Mesenchymal stem cell (in vitro differentiated cells and primary cell): ENCODE data around the gene ZNF618.

ENCODE experiments used
- DNase-seq: peaks from one replicate; pipeline ENCODE4 v3.0.0-alpha.2; 2013
- H2AFZ ChIP-seq: one replicate; pipeline ENCODE4 v1.6.1; 2013; ENCODE audit warnings: low read depth, mild to moderate bottlenecking, control low read depth, inconsistent platforms, low read length, moderate library complexity
- H2AK5ac ChIP-seq: 2 replicates; pipeline ENCODE4 v1.6.1; 2013; ENCODE audit warnings: low read length, moderate library complexity, mild to moderate bottlenecking, inconsistent platforms; ENCODE audit not compliant: severe bottlenecking
- H2BK120ac ChIP-seq: one replicate; pipeline ENCODE4 v1.6.1; 2013; ENCODE audit warnings: low read depth, mild to moderate bottlenecking, inconsistent platforms, low read length, moderate library complexity
- H2BK12ac ChIP-seq, 2 experiments: one replicate each; pipeline ENCODE4 v1.6.1; 2013; ENCODE audit warnings: inconsistent platforms in 2 of 2, low read length in 2 of 2, mild to moderate bottlenecking in 2 of 2, moderate library complexity in 2 of 2, control low read depth in 1 of 2
- H2BK15ac ChIP-seq: one replicate; pipeline ENCODE4 v1.6.1; 2013; ENCODE audit warnings: mild to moderate bottlenecking, low read depth, inconsistent platforms; ENCODE audit not compliant: poor library complexity, severe bottlenecking
- H2BK5ac ChIP-seq: 2 replicates; pipeline ENCODE4 v1.6.1; 2013; ENCODE audit warnings: low read depth, mild to moderate bottlenecking, low read length, control low read depth, inconsistent platforms; ENCODE audit not compliant: poor library complexity, severe bottlenecking
- H3K14ac ChIP-seq, 2 experiments: one replicate each; pipeline ENCODE4 v1.6.1; 2013; ENCODE audit warnings: inconsistent platforms in 2 of 2, low read length in 2 of 2, control low read depth in 1 of 2, mild to moderate bottlenecking in 1 of 2, moderate library complexity in 1 of 2
- H3K18ac ChIP-seq, 2 experiments: one replicate each; pipeline ENCODE4 v1.6.1; 2013; ENCODE audit warnings: inconsistent platforms in 2 of 2, low read length in 2 of 2, control low read depth in 1 of 2, low read depth in 1 of 2, mild to moderate bottlenecking in 1 of 2
- H3K23ac ChIP-seq, 2 experiments: one replicate each; pipeline ENCODE4 v1.6.1; 2013; ENCODE audit warnings: inconsistent platforms in 2 of 2, low read length in 2 of 2, mild to moderate bottlenecking in 2 of 2, moderate library complexity in 2 of 2, control low read depth in 1 of 2
- H3K27ac ChIP-seq: 2 replicates; pipeline ENCODE4 v1.5.1; 2013; ENCODE audit warnings: mild to moderate bottlenecking, moderate library complexity, low read length, control low read depth, inconsistent platforms; ENCODE audit not compliant: poor library complexity, severe bottlenecking
- H3K27me3 ChIP-seq, 2 experiments: 2 replicates each; pipeline versions ENCODE4 v1.6.1 to v1.7.0; 2013; ENCODE audit warnings: low read length in 2 of 2, mild to moderate bottlenecking in 2 of 2, moderate library complexity in 2 of 2, control low read depth in 1 of 2, inconsistent platforms in 1 of 2; ENCODE audit not compliant: control insufficient read depth in 1 of 2, insufficient read depth in 1 of 2
- H3K36me3 ChIP-seq, 2 experiments: 2 replicates each; pipeline versions ENCODE4 v1.6.1 to v1.7.0; 2013; ENCODE audit warnings: low read length in 2 of 2, control low read depth in 1 of 2, inconsistent platforms in 1 of 2, low read depth in 1 of 2, mild to moderate bottlenecking in 1 of 2; ENCODE audit not compliant: insufficient read depth in 2 of 2, control insufficient read depth in 1 of 2
- H3K4ac ChIP-seq, 2 experiments: one replicate each; pipeline ENCODE4 v1.6.1; 2013; ENCODE audit warnings: inconsistent platforms in 2 of 2, low read length in 2 of 2, mild to moderate bottlenecking in 2 of 2, moderate library complexity in 2 of 2, control low read depth in 1 of 2, low read depth in 1 of 2
- H3K4me1 ChIP-seq: 2 replicates; pipeline ENCODE4 v1.6.1; 2013; ENCODE audit warnings: low read depth, low read length, control low read depth; ENCODE audit not compliant: control insufficient read depth, insufficient read depth
- H3K4me2 ChIP-seq: 2 replicates; pipeline ENCODE4 v1.6.1; 2013; ENCODE audit warnings: low read length, mild to moderate bottlenecking, inconsistent platforms; ENCODE audit not compliant: poor library complexity, severe bottlenecking
- H3K4me3 ChIP-seq, 2 experiments: 2 replicates each; pipeline versions ENCODE4 v1.5.1 to v1.7.0; 2013; ENCODE audit warnings: low read length in 2 of 2, mild to moderate bottlenecking in 2 of 2, control low read depth in 1 of 2, low read depth in 1 of 2; ENCODE audit not compliant: insufficient read depth in 1 of 2
- H3K79me1 ChIP-seq: replicated peaks from 2 replicates; pipeline ENCODE4 v1.6.1; 2013; ENCODE audit warnings: mild to moderate bottlenecking, control low read depth, low read length, inconsistent platforms; ENCODE audit not compliant: poor library complexity, severe bottlenecking
- H3K9ac ChIP-seq: 2 replicates; pipeline ENCODE4 v1.7.0; 2013; ENCODE audit warnings: mild to moderate bottlenecking, low read length, moderate library complexity
- H3K9me3 ChIP-seq: 2 replicates; pipeline ENCODE4 v1.7.0; 2013; ENCODE audit warnings: mild to moderate bottlenecking, low read length; ENCODE audit not compliant: control insufficient read depth
- H4K8ac ChIP-seq: one replicate; pipeline ENCODE4 v1.6.1; 2013; ENCODE audit warnings: inconsistent platforms, mild to moderate bottlenecking, low read length, moderate library complexity
- H4K91ac ChIP-seq: one replicate; pipeline ENCODE4 v1.6.1; 2013; ENCODE audit warnings: mild to moderate bottlenecking, low read length, inconsistent platforms
- WGBS: methylation state at CpG from one replicate; pipeline ENCODE4 v1.1.7; 2013; ENCODE audit warnings: mixed read lengths; 5-methylcytosine and 5-hydroxymethylcytosine counted together

Gene ZNF618

DNA sequence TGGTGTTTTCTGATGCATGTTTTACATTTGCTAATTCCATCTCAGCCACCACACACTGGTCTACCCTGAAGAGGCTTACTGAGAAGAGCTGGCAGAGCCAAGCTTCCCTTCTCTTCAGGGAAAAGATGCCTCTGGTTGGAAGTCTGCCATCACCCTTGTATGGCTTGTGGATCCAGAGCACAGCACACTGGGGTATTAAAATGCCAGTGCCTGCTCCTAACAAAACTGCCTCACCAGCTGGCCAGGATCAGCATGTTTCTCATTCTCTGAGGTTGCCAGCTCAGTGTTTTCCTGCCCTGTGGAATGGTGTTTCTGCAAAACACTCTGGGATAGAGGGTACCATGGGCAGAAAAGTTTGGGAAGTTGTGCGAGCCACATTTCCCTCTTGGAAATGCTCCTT is 31.6 kb upstream of the ZNF618 start:
- Histone ChIP-seq H3K4me2 (no peak overlapping the region), H4K91ac (no peak overlapping the region), H3K79me1 (no peaks in the 10 kb centered on the region), H3K4me3 (no peak overlapping the region), H2BK15ac (no peak overlapping the region), H3K23ac (no peak overlapping the region), H3K18ac (no peak overlapping the region), H3K9me3 (peaks cover 18% of the 10 kb centered on the region), H3K9ac (no peak overlapping the region), H3K14ac (no peak overlapping the region), H3K27me3 (no peaks in the 10 kb centered on the region), H4K8ac (no peak overlapping the region), H2AFZ (no peak overlapping the region), H2BK120ac (no peak overlapping the region), H2BK12ac (no peak overlapping the region), H2BK5ac (no peak overlapping the region), H3K36me3 (no peaks in the 10 kb centered on the region), H3K4ac (no peak overlapping the region), H2AK5ac (no peak overlapping the region), H3K4me1 (no peaks in the 10 kb centered on the region), H3K27ac (no peak overlapping the region)
- 100% methylated on average over 1 of the region's 1 CpG for WGBS
- DNase-seq: no peak

DNA sequence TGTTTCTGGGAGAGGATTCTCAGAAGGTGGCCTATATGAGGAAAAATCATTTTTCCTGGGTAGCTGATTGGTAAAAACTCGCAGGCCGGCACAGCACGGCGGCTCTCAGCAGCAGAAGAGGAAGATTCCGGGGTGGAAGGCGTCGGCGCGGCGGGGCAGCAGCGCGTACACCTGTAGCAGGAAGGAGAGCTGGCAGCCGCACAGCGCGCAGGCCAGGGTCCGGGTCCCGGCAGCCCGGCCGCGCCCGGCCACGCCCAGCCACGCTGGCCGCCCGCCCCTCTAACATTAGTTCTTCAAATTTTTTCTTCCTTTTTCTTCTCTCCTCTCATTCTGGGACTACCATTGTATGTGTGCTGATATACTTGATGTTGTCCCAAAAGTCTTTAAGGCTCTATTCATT is 24.8 kb upstream of the ZNF618 start:
- Histone ChIP-seq H2AFZ (no peak overlapping the region), H3K36me3 (no peaks in the 10 kb centered on the region), H3K4ac (no peak overlapping the region), H3K18ac (no peak overlapping the region), H3K27me3 (no peaks in the 10 kb centered on the region), H3K23ac (no peak overlapping the region), H2BK12ac (no peak overlapping the region), H3K27ac (no peak overlapping the region), H3K14ac (no peak overlapping the region), H2BK15ac (no peak overlapping the region), H2AK5ac (no peak overlapping the region), H3K9ac (no peak overlapping the region), H3K79me1 (no peaks in the 10 kb centered on the region), H2BK5ac (no peak overlapping the region), H3K9me3 (peaks cover 11% of the 10 kb centered on the region), H4K8ac (no peak overlapping the region), H3K4me3 (no peak overlapping the region), H2BK120ac (no peak overlapping the region), H3K4me2 (no peak overlapping the region), H3K4me1 (no peaks in the 10 kb centered on the region), H4K91ac (no peak overlapping the region)
- 97% methylated on average over 8 of the region's 25 CpGs for WGBS
- DNase-seq: no peak

DNA sequence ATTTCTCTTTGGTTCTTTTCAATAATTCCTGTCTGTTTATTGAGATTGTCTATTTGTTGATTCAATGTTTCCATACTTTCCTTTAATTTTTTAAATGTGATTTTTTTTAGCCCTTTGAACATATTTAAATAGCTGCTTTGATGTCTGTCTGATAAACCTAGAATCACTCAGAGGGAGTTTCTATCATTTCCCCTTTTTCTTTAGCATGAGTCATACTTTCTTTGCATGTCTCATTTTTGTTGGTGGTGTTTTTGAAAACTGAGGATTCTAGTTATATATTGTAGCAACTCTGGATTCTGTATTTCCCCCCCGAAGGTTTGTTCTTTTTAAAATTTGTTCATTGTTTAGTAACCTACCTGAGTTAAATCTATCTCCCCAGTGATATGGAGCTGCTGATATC is 24.2 kb upstream of the ZNF618 start:
- no peak overlapping the region for H2AFZ ChIP-seq
- no peak overlapping the region for H3K23ac ChIP-seq
- H2BK5ac ChIP-seq: no peak overlapping the region
- H3K27ac ChIP-seq: no peak overlapping the region
- no peak overlapping the region for H4K8ac ChIP-seq
- H2BK120ac ChIP-seq: no peak overlapping the region
- no peaks in the 10 kb centered on the region for H3K36me3 ChIP-seq
- DNase-seq: no peak
- no CpG with 5 or more reads among the region's 1 CpG for WGBS
- no peak overlapping the region for H3K18ac ChIP-seq
- no peak overlapping the region for H2BK12ac ChIP-seq
- H3K4me1 ChIP-seq: no peaks in the 10 kb centered on the region
- peaks cover 6% of the 10 kb centered on the region for H3K9me3 ChIP-seq
- no peak overlapping the region for H2BK15ac ChIP-seq
- no peak overlapping the region for H3K4me2 ChIP-seq
- no peak overlapping the region for H3K4me3 ChIP-seq
- H3K27me3 ChIP-seq: no peaks in the 10 kb centered on the region
- no peak overlapping the region for H3K9ac ChIP-seq
- no peak overlapping the region for H3K4ac ChIP-seq
- H4K91ac ChIP-seq: no peak overlapping the region
- no peak overlapping the region for H3K14ac ChIP-seq
- H3K79me1 ChIP-seq: no peaks in the 10 kb centered on the region
- no peak overlapping the region for H2AK5ac ChIP-seq

DNA sequence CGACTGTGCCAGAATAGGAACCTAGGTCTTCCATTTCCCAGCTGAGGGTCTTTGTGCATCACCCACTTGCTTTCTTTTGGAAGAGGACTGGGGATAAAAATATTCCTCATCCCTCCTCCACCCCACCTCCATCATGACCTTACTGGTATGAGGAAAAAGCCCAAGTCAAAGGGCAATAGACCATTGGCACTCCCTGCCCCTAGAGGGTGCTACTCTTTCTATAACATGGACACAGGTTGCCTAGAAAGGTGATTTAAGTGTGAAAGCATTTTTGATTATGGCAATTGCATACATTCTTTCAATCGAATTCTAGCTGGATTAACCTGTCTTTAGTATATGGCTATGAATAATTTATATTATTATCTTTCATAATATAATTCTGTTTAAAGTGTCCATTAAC is 22.8 kb upstream of the ZNF618 start:
- H3K4me3 ChIP-seq: no peak overlapping the region
- H3K18ac ChIP-seq: no peak overlapping the region
- no peaks in the 10 kb centered on the region for H3K79me1 ChIP-seq
- no peak overlapping the region for H3K23ac ChIP-seq
- H3K27me3 ChIP-seq: no peaks in the 10 kb centered on the region
- no peak overlapping the region for H2BK5ac ChIP-seq
- H2BK12ac ChIP-seq: no peak overlapping the region
- no peak overlapping the region for H2BK15ac ChIP-seq
- H3K9me3 ChIP-seq: peaks cover 5% of the 10 kb centered on the region
- H3K4me2 ChIP-seq: no peak overlapping the region
- H2BK120ac ChIP-seq: no peak overlapping the region
- H4K91ac ChIP-seq: no peak overlapping the region
- H3K36me3 ChIP-seq: no peaks in the 10 kb centered on the region
- H3K27ac ChIP-seq: no peak overlapping the region
- H3K4me1 ChIP-seq: no peaks in the 10 kb centered on the region
- no peak overlapping the region for H3K14ac ChIP-seq
- WGBS: 83% methylated on average over 1 of the region's 2 CpGs
- H2AFZ ChIP-seq: no peak overlapping the region
- no peak overlapping the region for H2AK5ac ChIP-seq
- no peak overlapping the region for H3K9ac ChIP-seq
- H4K8ac ChIP-seq: no peak overlapping the region
- H3K4ac ChIP-seq: no peak overlapping the region
- peak; percentile 5 for DNase-seq
